CD1c-positive myeloid dendritic cell (primary cell): ENCODE measurements around the gene TCF4.

Experiments used
- DNase-seq: peaks from one replicate; pipeline ENCODE4 v3.0.0-alpha.2; 2016; ENCODE audit errors: extremely low spot score

Gene TCF4

GRCh38 chr18:55544014-55544413 lies 44.0 kb downstream of the TCF4 start:
- no peak for DNase-seq

- no peak for DNase-seq
Observed at GRCh38 chr18:55543130-55543704, 44.8 kb downstream of the TCF4 start.

GRCh38 chr18:55541571-55541970 lies 46.4 kb downstream of the TCF4 start:
- DNase-seq = no peak

- DNase-seq = no peak
Observed at GRCh38 chr18:55539240-55539639, 48.8 kb downstream of the TCF4 start.

GRCh38 chr18:55534996-55535395 lies 53.0 kb downstream of the TCF4 start:
- no peak for DNase-seq

GRCh38 chr18:55534547-55534946 lies 53.4 kb downstream of the TCF4 start:
- DNase-seq = no peak

GRCh38 chr18:55530166-55530565 lies 57.8 kb downstream of the TCF4 start:
- DNase-seq = no peak

GRCh38 chr18:55529581-55529980 lies 58.4 kb downstream of the TCF4 start:
- DNase-seq = no peak

- DNase-seq = no peak
Observed at GRCh38 chr18:55525845-55526244, 62.1 kb downstream of the TCF4 start.

- DNase-seq = no peak
Observed at GRCh38 chr18:55524353-55525073, 63.5 kb downstream of the TCF4 start.

- DNase-seq = no peak
Observed at GRCh38 chr18:55523001-55523400, 65.0 kb downstream of the TCF4 start.

- DNase-seq = peak; percentile 44
Observed at GRCh38 chr18:55522011-55522410, 66.0 kb downstream of the TCF4 start.

- DNase-seq = no peak
Observed at GRCh38 chr18:55517055-55517454, 70.9 kb downstream of the TCF4 start.

GRCh38 chr18:55515941-55516710 lies 71.9 kb downstream of the TCF4 start:
- DNase-seq = no peak

- no peak for DNase-seq
Observed at GRCh38 chr18:55515214-55515613, 72.8 kb downstream of the TCF4 start.

GRCh38 chr18:55513161-55513560 lies 74.8 kb downstream of the TCF4 start:
- no peak for DNase-seq

GRCh38 chr18:55511277-55511676 lies 76.7 kb downstream of the TCF4 start:
- no peak for DNase-seq

GRCh38 chr18:55510809-55511208 lies 77.2 kb downstream of the TCF4 start:
- DNase-seq = peak; percentile 29

GRCh38 chr18:55509631-55510324 lies 78.2 kb downstream of the TCF4 start:
- peak; percentile 51 for DNase-seq

- no peak for DNase-seq
Observed at GRCh38 chr18:55508651-55509050, 79.3 kb downstream of the TCF4 start.

- no peak for DNase-seq
Observed at GRCh38 chr18:55506074-55506473, 81.9 kb downstream of the TCF4 start.

GRCh38 chr18:55504808-55505207 lies 83.2 kb downstream of the TCF4 start:
- DNase-seq = no peak
